HUES64 (cell line): ENCODE results near the gene MCIDAS.

Experiments used
- H3K27ac ChIP-seq: 2 replicates; pipeline ENCODE4 v1.7.0; 2013; ENCODE audit warnings: low read depth, low read length, inconsistent platforms
- H3K27me3 ChIP-seq: 2 replicates; pipeline ENCODE4 v1.6.1; 2013; ENCODE audit warnings: mild to moderate bottlenecking, low read length; ENCODE audit not compliant: insufficient read depth
- H3K36me3 ChIP-seq: 2 replicates; pipeline ENCODE4 v1.6.1; 2013; ENCODE audit warnings: mild to moderate bottlenecking, low read length; ENCODE audit not compliant: insufficient read depth
- H3K4me1 ChIP-seq: 2 replicates; pipeline ENCODE4 v1.6.1; 2013; ENCODE audit warnings: mild to moderate bottlenecking, low read length, moderate library complexity; ENCODE audit not compliant: insufficient read depth
- H3K4me3 ChIP-seq: 2 replicates; pipeline ENCODE4 v1.5.1; 2013; ENCODE audit warnings: mild to moderate bottlenecking, low read length, moderate library complexity
- H3K9ac ChIP-seq: 2 replicates; pipeline ENCODE4 v1.6.1; 2013; ENCODE audit warnings: mild to moderate bottlenecking, low read depth, low read length
- H3K9me3 ChIP-seq: 2 replicates; pipeline ENCODE4 v1.6.1; 2013; ENCODE audit warnings: low read depth, low read length; ENCODE audit not compliant: insufficient read depth
- WGBS: fragments of 150-250, 120-280 bp; methylation state at CpG from one replicate; pipeline ENCODE4 v1.1.7; 2013; ENCODE audit warnings: missing lambda C conversion rate; 5-methylcytosine and 5-hydroxymethylcytosine counted together

Gene MCIDAS

DNA sequence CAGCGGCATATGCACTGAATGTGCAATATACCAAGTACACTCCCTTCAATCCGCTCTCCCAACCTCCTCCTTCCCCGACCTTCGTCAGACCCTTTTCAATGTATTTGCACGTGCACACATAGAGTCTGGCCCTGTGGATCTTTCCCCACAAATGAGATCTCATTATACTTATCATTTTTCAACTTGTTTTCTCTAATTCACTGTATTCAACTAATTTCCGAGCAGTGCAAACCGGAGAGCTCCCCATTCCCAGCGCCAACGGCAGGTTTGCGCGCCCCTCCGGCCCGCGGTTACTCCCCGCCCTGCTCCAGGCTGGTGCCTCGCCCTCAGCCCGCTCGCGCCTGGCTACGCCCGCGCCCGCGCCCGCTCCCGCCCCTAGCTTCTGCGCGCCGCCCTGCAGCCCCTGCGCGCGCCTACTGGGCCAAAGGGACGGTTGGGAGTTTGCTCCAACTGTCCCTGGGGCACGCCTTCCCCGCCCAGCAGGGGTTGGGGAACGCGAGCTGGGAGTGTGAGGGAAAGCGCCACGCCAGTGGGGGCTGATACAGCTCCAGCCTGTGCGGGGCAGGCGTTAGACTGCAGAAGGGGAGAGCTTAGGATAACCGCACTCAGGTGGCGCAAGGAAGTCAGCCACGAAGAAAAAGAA is 50.8 kb downstream of the MCIDAS start:
- Histone ChIP-seq H3K9me3 (no peaks in the 10 kb centered on the region), H3K9ac (no peak overlapping the region), H3K27me3 (peaks cover 97% of the 10 kb centered on the region), H3K27ac (no peak overlapping the region), H3K36me3 (no peaks in the 10 kb centered on the region), H3K4me3 (peak overlapping the region; percentile 46), H3K4me1 (0 out of 2 replicates have a peak, but pooled peaks cover 3% of the 10 kb centered on the region)
- under 1% methylated on average over 44 of the region's 44 CpGs for WGBS

DNA sequence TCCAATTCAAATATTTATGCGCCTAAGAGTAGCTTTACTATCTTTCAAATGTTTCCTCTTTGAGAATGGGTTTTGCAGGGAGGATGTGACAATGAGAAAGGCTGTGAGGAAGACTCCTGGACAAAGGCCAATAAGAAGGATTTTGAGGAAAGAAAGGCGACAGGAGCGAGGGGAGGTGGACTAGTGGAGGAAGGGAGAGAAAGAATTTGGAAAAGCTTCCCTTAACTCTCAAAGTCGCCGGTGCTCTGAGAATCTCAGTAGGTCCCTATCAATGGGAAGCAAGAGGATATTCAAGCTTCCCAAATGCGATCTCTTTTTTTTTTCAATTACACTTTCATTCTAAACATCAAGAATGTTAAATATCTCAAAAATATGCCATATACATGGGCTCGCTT is 51.3 kb downstream of the MCIDAS start:
- Histone ChIP-seq H3K36me3 (no peaks in the 10 kb centered on the region), H3K9me3 (no peaks in the 10 kb centered on the region), H3K4me1 (0 out of 2 replicates have a peak, but pooled peaks cover 3% of the 10 kb centered on the region), H3K27me3 (peaks cover 95% of the 10 kb centered on the region), H3K9ac (no peak overlapping the region), H3K4me3 (peak overlapping the region; percentile 46), H3K27ac (no peak overlapping the region)
- WGBS, result 1% methylated on average over 6 of the region's 7 CpGs

DNA sequence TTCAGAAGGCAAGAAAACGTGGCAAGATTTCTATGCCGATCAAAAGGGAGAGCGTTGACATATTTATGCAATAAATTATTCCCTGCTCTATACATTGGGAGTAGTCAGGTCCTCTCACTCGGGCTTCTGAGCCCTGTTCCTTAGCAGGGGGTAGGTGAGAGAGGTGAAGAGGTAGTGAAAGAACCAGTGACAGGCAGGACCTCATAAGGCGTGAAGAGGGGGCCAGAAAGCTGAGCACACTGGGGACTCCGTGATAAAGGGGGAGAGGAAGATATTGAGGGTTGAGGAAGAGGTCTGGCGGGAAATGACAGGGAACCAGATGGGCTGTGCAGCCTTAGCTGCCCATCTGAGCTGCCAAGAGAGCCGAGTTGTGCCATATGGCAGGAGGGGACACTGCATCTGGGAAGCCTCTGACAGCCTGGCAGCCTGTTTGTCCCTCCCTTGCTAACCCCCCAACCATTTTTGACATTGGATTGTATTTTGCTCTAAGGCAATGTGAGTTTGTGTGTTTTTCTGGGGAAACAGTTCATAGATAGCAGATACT is 53.4 kb downstream of the MCIDAS start:
- H3K4me3 ChIP-seq, result peak overlapping the region; percentile 49
- no peaks in the 10 kb centered on the region for H3K36me3 ChIP-seq
- no peak overlapping the region for H3K27ac ChIP-seq
- 4% methylated on average over 8 of the region's 8 CpGs for WGBS
- 0 out of 2 replicates have a peak, but pooled peaks cover 3% of the 10 kb centered on the region for H3K4me1 ChIP-seq
- peaks cover 83% of the 10 kb centered on the region for H3K27me3 ChIP-seq
- H3K9ac ChIP-seq, result no peak overlapping the region
- no peaks in the 10 kb centered on the region for H3K9me3 ChIP-seq

DNA sequence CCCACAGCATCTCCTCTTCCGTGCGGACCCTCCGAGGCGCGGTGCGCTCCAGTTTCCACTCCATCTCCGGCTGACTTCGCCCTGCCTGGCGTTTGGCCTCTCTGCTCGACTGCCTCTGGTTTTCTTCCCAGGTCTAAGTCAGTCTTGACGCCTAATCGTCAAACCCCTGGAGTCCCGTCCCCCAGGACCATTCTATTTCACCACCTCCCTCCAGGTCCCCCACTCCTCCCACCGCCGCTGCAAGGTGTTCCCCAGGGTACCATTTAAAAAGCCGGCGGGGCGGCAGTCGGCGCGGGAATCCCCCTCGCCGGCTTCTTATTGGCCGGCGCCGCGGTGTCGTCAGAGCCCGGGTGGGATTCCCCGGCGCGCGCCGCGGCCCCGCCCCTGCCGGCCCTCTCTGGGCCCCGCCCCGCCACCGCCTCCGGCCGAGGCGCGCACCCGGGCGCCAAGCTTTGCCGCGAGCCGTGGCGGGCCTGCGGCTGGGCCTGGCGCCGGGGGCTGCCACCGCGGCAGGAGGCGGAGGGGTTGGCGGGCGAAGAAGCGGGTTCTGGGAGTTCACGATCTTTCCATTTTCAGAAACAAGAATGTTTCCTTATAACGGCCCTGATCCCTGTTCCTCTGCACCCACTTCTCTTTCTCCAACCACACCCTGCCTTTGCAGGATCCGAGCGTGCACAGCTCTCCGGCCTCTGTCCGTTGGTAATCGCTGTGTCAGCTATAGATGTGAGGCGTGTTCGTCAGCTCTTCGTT is 54.0 kb downstream of the MCIDAS start, which contains the start of gene CDC20B:
CDC20B (minus strand) TSS at position 241 of the 750 bp plus-strand sequence; CDS start at position 64, 177 bp downstream.
- H3K9me3 ChIP-seq, result no peaks in the 10 kb centered on the region
- peaks cover 76% of the 10 kb centered on the region for H3K27me3 ChIP-seq
- no peak within 1 kb of the TSS for H3K27ac ChIP-seq
- H3K9ac ChIP-seq, result no peak within 1 kb of the TSS
- 0 out of 2 replicates have a peak, but pooled peaks cover 3% of the 10 kb centered on the region for H3K4me1 ChIP-seq
- WGBS, result under 1% methylated on average over 69 of the region's 69 CpGs
- H3K36me3 ChIP-seq, result no peaks in the 10 kb centered on the region
- peak within 1 kb of the TSS; percentile 49 for H3K4me3 ChIP-seq

DNA sequence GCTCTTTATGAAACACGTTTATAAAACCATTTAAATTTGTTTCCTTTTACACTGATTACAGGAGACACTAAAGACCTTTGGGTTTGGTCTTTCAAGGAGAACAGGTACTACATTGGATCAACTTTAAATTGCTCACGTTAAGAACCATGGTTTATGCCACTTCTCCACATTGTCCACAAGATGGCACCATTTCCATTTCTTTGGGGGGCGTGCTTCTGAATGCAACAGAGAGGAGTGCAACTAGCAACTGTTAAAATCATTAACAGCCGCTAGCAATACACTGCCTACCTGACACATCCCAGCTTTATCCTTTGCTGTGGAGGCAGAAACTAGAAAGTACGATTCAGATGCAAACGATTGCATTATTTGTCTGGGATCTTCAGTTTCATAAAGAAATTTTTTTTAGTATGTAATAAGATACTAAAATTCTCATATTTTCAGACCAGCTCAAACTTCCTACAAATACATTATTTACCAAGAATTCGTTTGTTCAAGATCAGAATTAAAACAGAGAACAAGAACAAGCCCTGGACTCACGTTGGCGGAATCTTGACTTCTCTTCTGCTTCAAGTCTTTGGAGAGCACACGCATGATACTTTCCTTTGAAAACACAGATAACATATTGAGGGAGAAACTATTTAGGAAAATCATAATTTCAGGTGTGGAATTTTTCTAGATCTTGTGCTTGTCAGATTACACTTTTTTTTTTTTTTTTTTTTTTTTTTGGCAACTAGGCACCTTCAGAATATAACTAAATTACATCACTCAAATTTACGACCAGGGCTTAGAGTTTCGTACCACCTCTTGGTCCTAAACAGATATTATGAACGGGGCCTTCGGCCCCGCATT is 54.8 kb downstream of the MCIDAS start:
- Histone ChIP-seq H3K27ac (no peak overlapping the region), H3K27me3 (peaks cover 68% of the 10 kb centered on the region), H3K4me3 (peak overlapping the region; percentile 47), H3K9ac (no peak overlapping the region), H3K4me1 (0 out of 2 replicates have a peak, but pooled peaks cover 3% of the 10 kb centered on the region), H3K9me3 (no peaks in the 10 kb centered on the region), H3K36me3 (no peaks in the 10 kb centered on the region)
- 11% methylated on average over 12 of the region's 15 CpGs for WGBS

DNA sequence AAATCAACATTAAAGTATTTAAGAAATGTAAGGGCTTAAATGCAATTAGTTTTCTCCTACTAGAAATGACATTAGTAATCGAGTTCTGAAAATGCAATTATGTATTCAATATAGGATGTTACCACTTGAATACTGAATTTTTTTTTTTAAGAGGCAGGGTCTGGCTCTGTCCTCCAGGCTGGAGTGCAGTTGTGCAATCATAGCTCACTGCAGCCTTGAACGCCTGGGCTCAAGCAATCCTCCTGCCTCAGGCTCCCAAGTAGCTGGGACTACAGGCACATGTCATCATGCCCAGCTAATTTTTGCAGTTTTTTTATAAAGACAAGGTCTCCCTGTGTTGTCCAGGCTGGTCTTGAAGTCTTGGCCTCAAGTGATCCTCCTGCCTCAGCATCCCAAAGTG is 55.6 kb downstream of the MCIDAS start:
- 0 out of 2 replicates have a peak, but pooled peaks cover 3% of the 10 kb centered on the region for H3K4me1 ChIP-seq
- H3K9ac ChIP-seq, result no peak overlapping the region
- no peak overlapping the region for H3K4me3 ChIP-seq
- peaks cover 60% of the 10 kb centered on the region for H3K27me3 ChIP-seq
- H3K36me3 ChIP-seq, result peaks cover under 1% of the 10 kb centered on the region; the same call in 1 of the 2 replicates
- WGBS, result 62% methylated on average over 2 of the region's 2 CpGs
- no peaks in the 10 kb centered on the region for H3K9me3 ChIP-seq
- no peak overlapping the region for H3K27ac ChIP-seq
